Measurements from ENCODE around the gene CREB3L2.
"Not testable (repeated sequence)": the region's sequence is repeated elsewhere in the genome, so short reads cannot be mapped to it uniquely, and the experiment has no call there.

The CREB3L2 gene

GRCh38 chr7:137862358-137862757 is 139.5 kb downstream of the CREB3L2 start:
- DNase-seq = no peak

GRCh38 chr7:137860542-137860941 is 141.3 kb downstream of the CREB3L2 start:
- no peak for DNase-seq

GRCh38 chr7:137853053-137853452 is 148.8 kb downstream of the CREB3L2 start:
- DNase-seq = no peak

GRCh38 chr7:137852108-137852507 is 149.8 kb downstream of the CREB3L2 start:
- DNase-seq = no peak

- peak; percentile 2 for DNase-seq
Measured at GRCh38 chr7:137850972-137851945, 150.6 kb downstream of the CREB3L2 start.

DNA sequence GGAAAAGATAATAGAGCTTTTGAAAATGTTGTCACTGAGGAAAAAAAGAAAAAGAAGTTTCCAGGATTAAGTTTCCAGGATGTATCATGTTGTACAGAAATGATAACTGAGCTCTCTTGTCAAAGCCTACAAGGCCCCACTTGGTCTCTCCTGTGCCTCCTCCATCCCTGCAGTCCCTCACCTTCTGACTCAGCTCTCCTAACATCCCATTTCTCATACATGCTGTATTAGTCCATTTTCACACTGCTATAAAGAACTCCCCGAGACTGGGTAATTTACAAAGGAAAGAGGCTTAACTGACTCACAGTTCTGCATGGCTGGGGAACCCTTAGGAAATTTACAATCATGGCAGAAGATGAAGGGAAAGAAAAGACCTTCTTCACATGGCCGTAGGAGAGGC is 151.3 kb downstream of the CREB3L2 start:
- peak; percentile 64 for DNase-seq

DNA sequence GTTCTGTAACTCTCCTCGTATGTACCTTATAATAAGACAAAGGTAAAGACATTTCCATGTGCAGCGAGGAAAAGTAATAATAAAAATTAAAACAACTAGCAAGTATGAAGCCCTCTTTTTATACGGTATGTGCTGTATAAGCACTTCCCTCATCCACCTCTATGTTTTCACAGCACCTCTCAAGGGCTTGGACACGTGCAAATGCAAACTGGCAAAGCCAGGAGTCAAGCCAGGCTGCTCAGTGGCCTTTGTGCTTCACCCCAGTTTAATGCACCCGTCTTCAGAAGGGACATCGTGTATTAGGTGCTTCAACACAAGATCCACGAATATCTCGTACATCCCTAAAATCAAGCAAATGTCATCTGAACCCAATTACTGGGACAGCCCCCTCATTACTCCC is 153.8 kb downstream of the CREB3L2 start:
- DNase-seq = no peak

DNA sequence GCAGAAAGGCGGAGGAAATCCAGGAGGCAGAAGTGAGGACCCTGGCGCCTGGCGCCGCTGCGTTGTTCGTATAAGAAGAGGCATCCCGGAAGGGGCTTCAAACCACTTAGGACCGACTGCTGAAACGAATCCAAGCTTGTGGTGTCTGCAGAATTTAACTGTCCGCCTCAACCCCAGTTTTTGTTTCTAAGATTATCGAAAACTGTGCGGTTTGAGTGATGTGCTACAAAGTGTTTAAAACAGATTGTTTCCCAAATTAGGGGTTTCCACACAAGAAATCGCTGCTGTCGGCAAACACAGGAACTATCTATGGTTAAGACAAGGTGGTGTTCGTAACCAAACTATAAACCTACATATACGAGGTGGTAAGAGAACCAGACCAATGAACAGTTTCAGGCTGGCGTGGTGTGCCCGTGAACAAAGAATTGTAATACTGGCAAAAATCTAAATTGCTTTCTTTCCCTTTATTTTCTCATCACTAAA is 154.3 kb downstream of the CREB3L2 start:
- no peak for DNase-seq

DNA sequence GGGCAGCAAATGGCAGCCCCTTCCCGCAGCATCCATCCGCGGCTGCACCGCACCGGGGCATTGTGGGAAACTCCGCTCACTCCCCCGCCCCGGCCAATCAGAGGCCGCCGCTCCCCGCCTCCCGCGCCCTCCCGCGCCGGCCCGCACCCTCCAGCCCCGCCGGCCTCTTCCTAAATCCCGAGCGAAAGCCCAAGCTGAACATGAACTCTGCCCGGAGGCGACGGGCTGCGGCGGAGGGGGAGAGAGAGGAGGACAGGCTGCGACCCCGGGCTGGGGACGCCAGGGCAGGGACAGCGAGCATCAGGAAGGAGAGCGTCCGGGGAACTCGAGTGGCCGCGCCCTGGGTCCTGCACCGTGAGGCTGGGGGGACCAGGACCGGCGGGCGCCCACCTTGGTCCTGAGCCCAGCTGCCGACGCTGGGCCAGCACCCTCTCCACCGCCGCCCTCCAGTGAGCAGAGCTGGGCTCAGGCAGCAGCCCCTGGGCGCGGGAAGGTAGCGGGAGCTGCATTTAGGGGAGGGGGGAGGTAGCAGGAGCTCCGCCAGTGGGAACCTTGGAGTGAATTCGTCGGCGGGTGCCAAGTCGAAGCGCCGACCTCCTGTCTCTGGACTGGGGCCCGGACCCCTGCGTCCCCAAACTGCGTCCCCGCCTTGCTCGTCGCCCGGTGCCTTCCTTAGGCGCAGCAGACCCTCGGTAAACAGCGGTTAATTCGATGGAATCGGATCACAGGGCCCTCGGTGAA is 154.9 kb downstream of the CREB3L2 start, which contains the start of gene DGKI:
Gene DGKI (minus strand): TSS at position 148 of the 741 bp plus-strand sequence.
- no peak for DNase-seq

GRCh38 chr7:137846549-137846826 is 155.4 kb downstream of the CREB3L2 start:
- no peak for DNase-seq

DNA sequence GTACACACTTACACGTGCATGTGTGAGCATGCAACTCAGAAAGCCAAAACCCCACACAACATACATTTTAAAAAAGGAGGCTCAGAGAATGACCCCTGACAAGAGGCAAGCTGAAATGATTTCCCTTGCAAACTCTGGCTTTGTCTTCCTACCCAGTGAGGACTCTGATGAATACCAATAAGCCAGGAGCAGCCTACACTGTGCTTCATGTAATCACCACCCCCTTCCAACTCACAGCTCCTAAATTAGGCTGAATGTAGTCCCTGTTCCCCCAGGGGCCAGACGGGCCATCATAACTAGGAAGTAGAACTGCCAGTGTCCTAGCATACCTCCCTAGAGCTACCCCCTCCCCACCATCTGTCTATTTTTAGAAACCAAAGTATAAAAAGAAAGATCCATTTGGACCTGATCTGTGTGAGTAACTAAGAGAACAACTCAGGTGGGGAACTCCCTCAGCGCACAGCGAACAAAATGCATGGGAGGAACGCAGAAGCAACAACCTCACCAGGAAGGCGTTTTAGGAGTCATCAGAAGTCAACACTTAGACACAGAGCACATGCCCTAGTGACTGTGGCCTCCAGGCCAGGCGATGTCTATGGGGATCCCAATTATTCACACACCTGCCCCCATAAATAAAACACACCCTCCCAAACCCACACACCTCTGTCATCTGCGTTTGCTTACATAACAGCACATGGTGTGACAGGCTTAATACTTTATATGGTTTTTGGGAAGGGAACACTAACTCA is 157.0 kb downstream of the CREB3L2 start:
- no peak for DNase-seq

GRCh38 chr7:137839903-137840779 is 161.7 kb downstream of the CREB3L2 start:
- no peak for DNase-seq

- no peak for DNase-seq
Measured at GRCh38 chr7:137838706-137839315, 163.1 kb downstream of the CREB3L2 start.

GRCh38 chr7:137836541-137836940 is 165.3 kb downstream of the CREB3L2 start:
- DNase-seq = no peak

GRCh38 chr7:137836113-137836509 is 165.8 kb downstream of the CREB3L2 start:
- DNase-seq = no peak

GRCh38 chr7:137835486-137836112 is 166.3 kb downstream of the CREB3L2 start:
- no peak for DNase-seq

DNA sequence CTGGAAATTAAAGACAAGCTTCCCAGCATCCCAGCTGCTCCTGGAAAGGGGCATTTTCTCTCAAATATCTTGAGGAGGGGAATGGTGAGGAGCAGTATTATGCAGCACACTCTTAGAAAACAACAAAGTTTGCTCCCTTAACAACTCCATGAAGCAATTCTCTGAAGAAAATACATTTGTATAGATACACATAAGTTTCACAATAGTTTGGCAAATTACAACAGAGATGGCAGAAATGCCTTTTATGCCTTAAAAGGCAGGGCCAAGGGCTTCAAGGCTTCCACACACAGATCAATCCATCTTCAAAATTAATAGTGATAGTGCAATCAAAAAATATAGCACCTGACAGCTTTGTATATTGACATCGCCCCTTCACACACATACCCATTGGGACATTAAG is 167.3 kb downstream of the CREB3L2 start:
- DNase-seq = no peak

DNA sequence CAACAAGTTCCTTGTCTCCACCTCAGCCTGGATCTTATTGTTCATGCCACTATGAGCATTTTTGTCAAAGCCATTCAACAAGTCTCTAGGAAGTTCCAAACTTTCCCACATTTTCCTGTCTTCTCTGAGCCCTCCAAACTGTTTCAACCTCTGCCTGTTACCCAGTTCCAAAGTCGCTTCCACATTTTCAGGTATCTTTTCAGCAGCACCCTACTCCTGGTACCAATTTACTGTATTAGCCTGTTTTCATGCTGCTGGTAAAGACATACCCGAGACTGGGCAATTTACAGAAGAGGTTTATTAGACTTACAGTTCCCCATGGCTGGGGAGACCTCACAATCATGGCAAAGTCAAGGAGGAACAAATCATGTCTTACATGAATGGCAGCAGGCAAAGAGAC is 168.9 kb downstream of the CREB3L2 start:
- DNase-seq = not testable (repeated sequence)

- no peak for DNase-seq
Measured at GRCh38 chr7:137832382-137832781, 169.5 kb downstream of the CREB3L2 start.

- DNase-seq = not testable (repeated sequence)
Measured at GRCh38 chr7:137831555-137831954, 170.3 kb downstream of the CREB3L2 start.

- DNase-seq = no peak
Measured at GRCh38 chr7:137829337-137829992, 172.4 kb downstream of the CREB3L2 start.

Measured in kidney glomerular epithelial cell (primary cell).